ENCODE data around the gene POLR1D.
A peak's percentile ranks its signal among the peaks of the same experiment; 100 is the strongest.
"Not testable (repeated sequence)": the region's sequence is repeated elsewhere in the genome, so short reads cannot be mapped to it uniquely, and the experiment has no call there.

The POLR1D gene

GRCh38 chr13:27613628-27614027 is 8.1 kb upstream of the POLR1D start:
- DNase-seq (ENCODE audit: extremely low read depth in 1 of 2, low read depth in 1 of 2), result no peak

GRCh38 chr13:27617881-27618321 is 3.8 kb upstream of the POLR1D start:
- no peak for DNase-seq (ENCODE audit: extremely low read depth in 1 of 2, low read depth in 1 of 2)

GRCh38 chr13:27619093-27619727 is 2.5 kb upstream of the POLR1D start:
- no peak for DNase-seq (ENCODE audit: extremely low read depth in 1 of 2, low read depth in 1 of 2)

GRCh38 chr13:27619728-27620376 is 1.8 kb upstream of the POLR1D start:
- peak; percentile 2 to 17 for DNase-seq (ENCODE audit: extremely low read depth in 1 of 2, low read depth in 1 of 2)

- DNase-seq (ENCODE audit: extremely low read depth in 1 of 2, low read depth in 1 of 2), result peak; percentile 88 to 93
These were observed 1.1 kb upstream of the POLR1D start, which contains the start of gene LNX2 for GRCh38 chr13:27620377-27621115. TSS of gene LNX2 (minus strand) at chr13:27620529. CDS start at chr13:27581703, 38,826 bp downstream.

GRCh38 chr13:27621116-27621365 is 651 bp upstream of the POLR1D start:
- no peak for DNase-seq (ENCODE audit: extremely low read depth in 1 of 2, low read depth in 1 of 2)

GRCh38 chr13:27622102-27622820 is 569 bp downstream of the POLR1D start:
- no peak for DNase-seq (ENCODE audit: extremely low read depth in 1 of 2, low read depth in 1 of 2)

GRCh38 chr13:27622881-27623280 is 1.2 kb downstream of the POLR1D start:
- DNase-seq (ENCODE audit: extremely low read depth in 1 of 2, low read depth in 1 of 2), result no peak

GRCh38 chr13:27624071-27624470 is 2.4 kb downstream of the POLR1D start:
- no peak for DNase-seq (ENCODE audit: extremely low read depth in 1 of 2, low read depth in 1 of 2)

GRCh38 chr13:27625839-27626238 is 4.1 kb downstream of the POLR1D start:
- DNase-seq (ENCODE audit: extremely low read depth in 1 of 2, low read depth in 1 of 2), result no peak

GRCh38 chr13:27627380-27627779 is 5.7 kb downstream of the POLR1D start:
- DNase-seq (ENCODE audit: extremely low read depth in 1 of 2, low read depth in 1 of 2), result no peak

GRCh38 chr13:27628081-27628480 is 6.4 kb downstream of the POLR1D start:
- no peak for DNase-seq (ENCODE audit: extremely low read depth in 1 of 2, low read depth in 1 of 2)

- not testable (repeated sequence) for DNase-seq (ENCODE audit: extremely low read depth in 1 of 2, low read depth in 1 of 2)
These were observed 7.1 kb downstream of the POLR1D start for GRCh38 chr13:27628766-27629165.

- DNase-seq (ENCODE audit: extremely low read depth in 1 of 2, low read depth in 1 of 2), result no peak
These were observed 9.5 kb downstream of the POLR1D start for GRCh38 chr13:27631156-27631555.

GRCh38 chr13:27631665-27632064 is 10.0 kb downstream of the POLR1D start:
- no peak for DNase-seq (ENCODE audit: extremely low read depth in 1 of 2, low read depth in 1 of 2)

- DNase-seq (ENCODE audit: extremely low read depth in 1 of 2, low read depth in 1 of 2), result no peak
These were observed 10.5 kb downstream of the POLR1D start for GRCh38 chr13:27632214-27632613.

GRCh38 chr13:27632648-27633047 is 11.0 kb downstream of the POLR1D start:
- DNase-seq (ENCODE audit: extremely low read depth in 1 of 2, low read depth in 1 of 2), result no peak

GRCh38 chr13:27634231-27634630 is 12.5 kb downstream of the POLR1D start:
- DNase-seq (ENCODE audit: extremely low read depth in 1 of 2, low read depth in 1 of 2), result no peak

GRCh38 chr13:27634791-27635190 is 13.1 kb downstream of the POLR1D start:
- DNase-seq (ENCODE audit: extremely low read depth in 1 of 2, low read depth in 1 of 2), result no peak

GRCh38 chr13:27635266-27635665 is 13.6 kb downstream of the POLR1D start:
- no peak for DNase-seq (ENCODE audit: extremely low read depth in 1 of 2, low read depth in 1 of 2)

GRCh38 chr13:27636589-27637288 is 15.0 kb downstream of the POLR1D start:
- DNase-seq (ENCODE audit: extremely low read depth in 1 of 2, low read depth in 1 of 2), result no peak

All from activated CD8-positive, alpha-beta memory T cell treated with anti-CD3 and anti-CD28 coated beads for 1 hour (primary cell).